ENCODE data around the gene KCTD5.
"Not testable (repeated sequence)": the region's sequence is repeated elsewhere in the genome, so short reads cannot be mapped to it uniquely, and the experiment has no call there.

Gene KCTD5

GRCh38 chr16:2682209-2683021 is at the start of gene KCTD5:
TSS of gene KCTD5 (plus strand) at chr16:2682523. CDS start at chr16:2682549, 26 bp downstream.
- DNase-seq (ENCODE audit: low read depth in 2 of 2, low spot score in 1 of 2) = peak; percentile 93 to 94

- DNase-seq (ENCODE audit: low read depth in 2 of 2, low spot score in 1 of 2) = not testable (repeated sequence)
These were observed 43.1 kb upstream of the KCTD5 start for GRCh38 chr16:2639071-2639721.

GRCh38 chr16:2639722-2640072 is 42.6 kb upstream of the KCTD5 start:
- DNase-seq (ENCODE audit: low read depth in 2 of 2, low spot score in 1 of 2) = not testable (repeated sequence)

GRCh38 chr16:2642561-2642960 is 39.8 kb upstream of the KCTD5 start:
- not testable (repeated sequence) for DNase-seq (ENCODE audit: low read depth in 2 of 2, low spot score in 1 of 2)

GRCh38 chr16:2644754-2645453 is 37.4 kb upstream of the KCTD5 start:
- not testable (repeated sequence) for DNase-seq (ENCODE audit: low read depth in 2 of 2, low spot score in 1 of 2)

- DNase-seq (ENCODE audit: low read depth in 2 of 2, low spot score in 1 of 2) = not testable (repeated sequence)
These were observed 31.0 kb upstream of the KCTD5 start for GRCh38 chr16:2651268-2651871.

GRCh38 chr16:2653915-2654314 is 28.4 kb upstream of the KCTD5 start:
- not testable (repeated sequence) for DNase-seq (ENCODE audit: low read depth in 2 of 2, low spot score in 1 of 2)

GRCh38 chr16:2654949-2655348 is 27.4 kb upstream of the KCTD5 start:
- not testable (repeated sequence) for DNase-seq (ENCODE audit: low read depth in 2 of 2, low spot score in 1 of 2)

- no peak for DNase-seq (ENCODE audit: low read depth in 2 of 2, low spot score in 1 of 2)
These were observed 25.3 kb upstream of the KCTD5 start for GRCh38 chr16:2656985-2657384.

GRCh38 chr16:2657803-2658202 is 24.5 kb upstream of the KCTD5 start:
- DNase-seq (ENCODE audit: low read depth in 2 of 2, low spot score in 1 of 2) = not testable (repeated sequence)

- not testable (repeated sequence) for DNase-seq (ENCODE audit: low read depth in 2 of 2, low spot score in 1 of 2)
These were observed 22.8 kb upstream of the KCTD5 start for GRCh38 chr16:2659560-2659959.

- not testable (repeated sequence) for DNase-seq (ENCODE audit: low read depth in 2 of 2, low spot score in 1 of 2)
These were observed 22.2 kb upstream of the KCTD5 start for GRCh38 chr16:2660014-2660662.

- not testable (repeated sequence) for DNase-seq (ENCODE audit: low read depth in 2 of 2, low spot score in 1 of 2)
These were observed 21.5 kb upstream of the KCTD5 start for GRCh38 chr16:2660755-2661373.

GRCh38 chr16:2663553-2664546 is 18.5 kb upstream of the KCTD5 start:
- no peak for DNase-seq (ENCODE audit: low read depth in 2 of 2, low spot score in 1 of 2)

- DNase-seq (ENCODE audit: low read depth in 2 of 2, low spot score in 1 of 2) = no peak
These were observed 17.7 kb upstream of the KCTD5 start for GRCh38 chr16:2664574-2664982.

- not testable (repeated sequence) for DNase-seq (ENCODE audit: low read depth in 2 of 2, low spot score in 1 of 2)
These were observed 15.7 kb upstream of the KCTD5 start for GRCh38 chr16:2666671-2667070.

GRCh38 chr16:2669587-2669986 is 12.7 kb upstream of the KCTD5 start:
- DNase-seq (ENCODE audit: low read depth in 2 of 2, low spot score in 1 of 2) = not testable (repeated sequence)

- not testable (repeated sequence) for DNase-seq (ENCODE audit: low read depth in 2 of 2, low spot score in 1 of 2)
These were observed 12.3 kb upstream of the KCTD5 start for GRCh38 chr16:2670017-2670416.

GRCh38 chr16:2671193-2671592 is 11.1 kb upstream of the KCTD5 start:
- DNase-seq (ENCODE audit: low read depth in 2 of 2, low spot score in 1 of 2) = not testable (repeated sequence)

Measured in stimulated activated CD8-positive, alpha-beta memory T cell treated with anti-CD3 and anti-CD28 coated beads, Interleukin-4, amount 100 ng/mL, for 4 hours (primary cell).